ENCODE results near the gene CD300LD. TPM values are rescaled to one million over a fixed set of nuclear protein-coding genes. Genes with fewer than 3 reads are reported as not detected.

CD300LD gene
- polyA plus RNA-seq, 2 of the 4 experiments (the other 2 are of a cell fraction): not detected

DNA sequence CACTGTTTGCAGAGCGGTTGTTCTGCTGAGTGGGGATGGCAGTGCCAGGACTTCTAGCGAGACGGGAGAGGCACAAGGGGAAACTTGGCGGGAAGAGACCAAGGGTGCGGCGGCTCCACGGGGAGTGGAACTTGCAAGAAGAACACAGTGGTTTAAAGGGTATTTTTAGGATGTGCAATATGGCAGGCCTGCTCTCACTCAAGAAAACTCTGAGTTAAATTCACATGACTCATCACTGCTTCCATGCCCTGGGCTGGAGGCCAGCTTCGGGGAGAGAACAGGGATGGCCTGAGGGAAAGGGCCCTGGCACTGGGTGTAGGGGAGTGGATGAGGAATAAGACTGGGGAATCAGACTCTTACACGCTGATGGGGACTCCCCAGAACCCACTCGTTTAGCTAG is 13.3 kb upstream of the CD300LD start:
- H3K4me2 ChIP-seq: peak overlapping the region; percentile 27; the same call in 2 of the 3 replicates
- TF ChIP-seq MAFK (IDR thresholded peaks at IDR 0.05; ENCODE audit: partially characterized antibody) (peak; percentile 8), RARB (CRISPR knock-in tag; IDR thresholded peaks at IDR 0.05) (no peak), FOSL2 (IDR thresholded peaks at IDR 0.05) (peak; percentile 10; the same call in 1 of the 2 replicates), FOSL2 (CRISPR knock-in tag; IDR thresholded peaks at IDR 0.05) (peak; percentile 70), FOXS1 (CRISPR knock-in tag; IDR thresholded peaks at IDR 0.05) (no peak)
- TF ChIP-seq, protein P1, sequence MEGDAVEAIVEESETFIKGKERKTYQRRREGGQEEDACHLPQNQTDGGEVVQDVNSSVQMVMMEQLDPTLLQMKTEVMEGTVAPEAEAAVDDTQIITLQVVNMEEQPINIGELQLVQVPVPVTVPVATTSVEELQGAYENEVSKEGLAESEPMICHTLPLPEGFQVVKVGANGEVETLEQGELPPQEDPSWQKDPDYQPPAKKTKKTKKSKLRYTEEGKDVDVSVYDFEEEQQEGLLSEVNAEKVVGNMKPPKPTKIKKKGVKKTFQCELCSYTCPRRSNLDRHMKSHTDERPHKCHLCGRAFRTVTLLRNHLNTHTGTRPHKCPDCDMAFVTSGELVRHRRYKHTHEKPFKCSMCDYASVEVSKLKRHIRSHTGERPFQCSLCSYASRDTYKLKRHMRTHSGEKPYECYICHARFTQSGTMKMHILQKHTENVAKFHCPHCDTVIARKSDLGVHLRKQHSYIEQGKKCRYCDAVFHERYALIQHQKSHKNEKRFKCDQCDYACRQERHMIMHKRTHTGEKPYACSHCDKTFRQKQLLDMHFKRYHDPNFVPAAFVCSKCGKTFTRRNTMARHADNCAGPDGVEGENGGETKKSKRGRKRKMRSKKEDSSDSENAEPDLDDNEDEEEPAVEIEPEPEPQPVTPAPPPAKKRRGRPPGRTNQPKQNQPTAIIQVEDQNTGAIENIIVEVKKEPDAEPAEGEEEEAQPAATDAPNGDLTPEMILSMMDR (IDR thresholded peaks at IDR 0.05): no peak
- ChIA-PET CTCF (interaction anchor here (0.6 to 15.1 kb wide), 14 partner anchors 8 to 243 kb away, joined by 3 to 142 read pairs (median 3); partner anchors contain the start of genes BTBD17, CD300H and RAB37), POLR2A (interaction anchor here (0.5 kb wide), 1 partner anchor 197 kb away, joined by 3 read pairs; no protein-coding TSS in a partner anchor)
- no peak overlapping the region for H3K4me3 ChIP-seq
- peak; percentile 70 to 79; a peak in 5 of 6 replicates for ATAC-seq
- WGBS (ENCODE audit: missing lambda C conversion rate): 44% methylated on average over 10 of the region's 10 CpGs
- no peaks in the 10 kb centered on the region for H3K9me3 ChIP-seq
- H3K4me1 ChIP-seq: peaks cover 12% of the 10 kb centered on the region
- FAIRE-seq: no peak
- peak overlapping the region; percentile 7 to 68; a peak in 3 of 6 replicates for H3K27ac ChIP-seq
- DNase-seq (ENCODE audit: low read depth in 1 of 2, low spot score in 1 of 2): peak; percentile 43 to 47

DNA sequence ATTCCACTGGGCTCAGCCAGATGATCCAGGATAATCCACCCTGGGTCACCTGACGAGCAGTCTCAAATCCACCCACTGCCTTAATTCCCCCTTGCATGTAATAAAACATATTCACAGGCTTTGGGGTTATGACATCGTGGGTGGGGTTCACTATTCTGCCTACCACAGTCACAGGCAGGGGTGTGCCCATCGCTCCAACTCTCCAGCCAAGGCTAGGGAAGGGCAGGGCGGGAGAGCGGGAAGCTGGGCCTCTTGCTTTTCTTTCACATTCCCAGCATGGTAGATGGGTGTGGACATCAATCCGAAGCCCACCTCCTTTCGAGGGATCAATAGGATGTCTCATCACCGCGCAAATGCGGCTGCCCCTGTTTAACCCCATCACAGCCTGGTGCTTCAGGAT is 12.7 kb upstream of the CD300LD start:
- Histone ChIP-seq H3K27ac (peak overlapping the region; percentile 7 to 68; a peak in 3 of 6 replicates), H3K4me2 (peak overlapping the region; percentile 27; the same call in 1 of the 3 replicates), H3K9me3 (no peaks in the 10 kb centered on the region), H3K4me3 (no peak overlapping the region), H3K4me1 (peaks cover 12% of the 10 kb centered on the region)
- 69% methylated on average over 10 of the region's 10 CpGs for WGBS (ENCODE audit: missing lambda C conversion rate)
- POLR2A ChIA-PET: interaction anchor here (0.5 kb wide), 1 partner anchor 197 kb away, joined by 3 read pairs; no protein-coding TSS in a partner anchor
- CTCF ChIA-PET: interaction anchor here (0.6 to 15.1 kb wide), 17 partner anchors 7 to 237 kb away, joined by 3 to 142 read pairs (median 6); partner anchors contain the start of genes CD300H, CD300LB, CD300LD and GPR142
- DNase-seq (ENCODE audit: low read depth in 1 of 2, low spot score in 1 of 2) (no peak), FAIRE-seq (no peak), ATAC-seq (no peak)
- no peak for TF ChIP-seq ZC3H11A (IDR thresholded peaks at IDR 0.05)
- TF ChIP-seq MAFK (IDR thresholded peaks at IDR 0.05; ENCODE audit: partially characterized antibody): no peak
- no peak for TF ChIP-seq CHD2 (IDR thresholded peaks at IDR 0.05; ENCODE audit: low read length, partially characterized antibody)
- TF ChIP-seq FOSL2 (IDR thresholded peaks at IDR 0.05): no peak
- TF ChIP-seq FOSL2 (CRISPR knock-in tag; IDR thresholded peaks at IDR 0.05): no peak
- TF ChIP-seq SMC3 (IDR thresholded peaks at IDR 0.05): no peak
- TF ChIP-seq EHMT2 (IDR thresholded peaks at IDR 0.05; ENCODE audit: low read depth): no peak
- no peak for TF ChIP-seq CBX2 (IDR thresholded peaks at IDR 0.05; ENCODE audit: borderline replicate concordance, low read depth)
- no peak for TF ChIP-seq NR3C1 (IDR thresholded peaks at IDR 0.05)
- TF ChIP-seq ZNF302 (CRISPR knock-in tag; IDR thresholded peaks at IDR 0.05): no peak
- no peak for TF ChIP-seq SREBF2 (IDR thresholded peaks at IDR 0.05)
- no peak for TF ChIP-seq HOXB5 (CRISPR knock-in tag; IDR thresholded peaks at IDR 0.05)
- no peak for TF ChIP-seq TP53 (CRISPR knock-in tag; IDR thresholded peaks at IDR 0.05)
- TF ChIP-seq, protein P2, sequence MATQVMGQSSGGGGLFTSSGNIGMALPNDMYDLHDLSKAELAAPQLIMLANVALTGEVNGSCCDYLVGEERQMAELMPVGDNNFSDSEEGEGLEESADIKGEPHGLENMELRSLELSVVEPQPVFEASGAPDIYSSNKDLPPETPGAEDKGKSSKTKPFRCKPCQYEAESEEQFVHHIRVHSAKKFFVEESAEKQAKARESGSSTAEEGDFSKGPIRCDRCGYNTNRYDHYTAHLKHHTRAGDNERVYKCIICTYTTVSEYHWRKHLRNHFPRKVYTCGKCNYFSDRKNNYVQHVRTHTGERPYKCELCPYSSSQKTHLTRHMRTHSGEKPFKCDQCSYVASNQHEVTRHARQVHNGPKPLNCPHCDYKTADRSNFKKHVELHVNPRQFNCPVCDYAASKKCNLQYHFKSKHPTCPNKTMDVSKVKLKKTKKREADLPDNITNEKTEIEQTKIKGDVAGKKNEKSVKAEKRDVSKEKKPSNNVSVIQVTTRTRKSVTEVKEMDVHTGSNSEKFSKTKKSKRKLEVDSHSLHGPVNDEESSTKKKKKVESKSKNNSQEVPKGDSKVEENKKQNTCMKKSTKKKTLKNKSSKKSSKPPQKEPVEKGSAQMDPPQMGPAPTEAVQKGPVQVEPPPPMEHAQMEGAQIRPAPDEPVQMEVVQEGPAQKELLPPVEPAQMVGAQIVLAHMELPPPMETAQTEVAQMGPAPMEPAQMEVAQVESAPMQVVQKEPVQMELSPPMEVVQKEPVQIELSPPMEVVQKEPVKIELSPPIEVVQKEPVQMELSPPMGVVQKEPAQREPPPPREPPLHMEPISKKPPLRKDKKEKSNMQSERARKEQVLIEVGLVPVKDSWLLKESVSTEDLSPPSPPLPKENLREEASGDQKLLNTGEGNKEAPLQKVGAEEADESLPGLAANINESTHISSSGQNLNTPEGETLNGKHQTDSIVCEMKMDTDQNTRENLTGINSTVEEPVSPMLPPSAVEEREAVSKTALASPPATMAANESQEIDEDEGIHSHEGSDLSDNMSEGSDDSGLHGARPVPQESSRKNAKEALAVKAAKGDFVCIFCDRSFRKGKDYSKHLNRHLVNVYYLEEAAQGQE (IDR thresholded peaks at IDR 0.05): no peak

- Histone ChIP-seq H3K9me3 (no peaks in the 10 kb centered on the region), H3K27ac (peak overlapping the region; percentile 8 to 26; a peak in 2 of 6 replicates), H3K4me2 (no peak overlapping the region), H3K4me3 (no peak overlapping the region), H3K4me1 (peaks cover 12% of the 10 kb centered on the region)
- ATAC-seq (no peak), FAIRE-seq (no peak), DNase-seq (ENCODE audit: low read depth in 1 of 2, low spot score in 1 of 2) (no peak)
- TF ChIP-seq HEYL (CRISPR knock-in tag; IDR thresholded peaks at IDR 0.05) (no peak), FOXS1 (CRISPR knock-in tag; IDR thresholded peaks at IDR 0.05) (no peak), RFX5 (IDR thresholded peaks at IDR 0.05) (no peak), PHF8 (IDR thresholded peaks at IDR 0.05; ENCODE audit: borderline replicate concordance, low read depth) (no peak), ZSCAN20 (CRISPR knock-in tag; IDR thresholded peaks at IDR 0.05) (no peak)
- TF ChIP-seq, protein P3, sequence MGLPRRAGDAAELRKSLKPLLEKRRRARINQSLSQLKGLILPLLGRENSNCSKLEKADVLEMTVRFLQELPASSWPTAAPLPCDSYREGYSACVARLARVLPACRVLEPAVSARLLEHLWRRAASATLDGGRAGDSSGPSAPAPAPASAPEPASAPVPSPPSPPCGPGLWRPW (IDR thresholded peaks at IDR 0.05): no peak
- TF ChIP-seq, protein P4, sequence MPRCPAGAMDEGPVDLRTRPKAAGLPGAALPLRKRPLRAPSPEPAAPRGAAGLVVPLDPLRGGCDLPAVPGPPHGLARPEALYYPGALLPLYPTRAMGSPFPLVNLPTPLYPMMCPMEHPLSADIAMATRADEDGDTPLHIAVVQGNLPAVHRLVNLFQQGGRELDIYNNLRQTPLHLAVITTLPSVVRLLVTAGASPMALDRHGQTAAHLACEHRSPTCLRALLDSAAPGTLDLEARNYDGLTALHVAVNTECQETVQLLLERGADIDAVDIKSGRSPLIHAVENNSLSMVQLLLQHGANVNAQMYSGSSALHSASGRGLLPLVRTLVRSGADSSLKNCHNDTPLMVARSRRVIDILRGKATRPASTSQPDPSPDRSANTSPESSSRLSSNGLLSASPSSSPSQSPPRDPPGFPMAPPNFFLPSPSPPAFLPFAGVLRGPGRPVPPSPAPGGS (IDR thresholded peaks at IDR 0.05): no peak
- TF ChIP-seq, protein P5, sequence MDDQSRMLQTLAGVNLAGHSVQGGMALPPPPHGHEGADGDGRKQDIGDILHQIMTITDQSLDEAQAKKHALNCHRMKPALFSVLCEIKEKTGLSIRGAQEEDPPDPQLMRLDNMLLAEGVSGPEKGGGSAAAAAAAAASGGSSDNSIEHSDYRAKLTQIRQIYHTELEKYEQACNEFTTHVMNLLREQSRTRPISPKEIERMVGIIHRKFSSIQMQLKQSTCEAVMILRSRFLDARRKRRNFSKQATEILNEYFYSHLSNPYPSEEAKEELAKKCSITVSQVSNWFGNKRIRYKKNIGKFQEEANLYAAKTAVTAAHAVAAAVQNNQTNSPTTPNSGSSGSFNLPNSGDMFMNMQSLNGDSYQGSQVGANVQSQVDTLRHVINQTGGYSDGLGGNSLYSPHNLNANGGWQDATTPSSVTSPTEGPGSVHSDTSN (IDR thresholded peaks at IDR 0.05): no peak
- 54% methylated on average over 4 of the region's 6 CpGs for WGBS (ENCODE audit: missing lambda C conversion rate)
- POLR2A ChIA-PET: no interaction called here
- CTCF ChIA-PET: interaction anchor here (0.5 to 15.1 kb wide), 23 partner anchors 8 to 456 kb away, joined by 3 to 142 read pairs (median 5); partner anchors contain the start of genes CD300H, CD300LB, CD300LD and GPR142
Measured at GRCh38 chr17:74604200-74604599, 12.1 kb upstream of the CD300LD start.

All from A549 (cell line).